K562 (cell line): ENCODE results near the gene MYO18A. TPM values are rescaled to one million over a fixed set of nuclear protein-coding genes. Genes with fewer than 3 reads are reported as not detected.

Experiments
- GTF2A2 ChIP-seq: IDR thresholded peaks from 2 replicates; pipeline ENCODE4 v1.6.1; 2016; ENCODE audit warnings: mild to moderate bottlenecking, missing genetic modification characterization, missing compliant biosample characterization
- KDM4B ChIP-seq, 2 experiments: fragments of 450-650 bp in 1 of 2; sonication (generic) in 1 of 2; IDR thresholded peaks; 2 replicates each; pipeline ENCODE4 v1.6.1; 2016 to 2017; ENCODE audit warnings: borderline replicate concordance in 2 of 2, antibody characterized with exemption in 1 of 2, low read depth in 1 of 2, mild to moderate bottlenecking in 1 of 2
- NR2C1 ChIP-seq, 2 experiments: fragments of 450-650 bp; IDR thresholded peaks; 2 replicates each; pipeline ENCODE4 v1.6.1; 2017; ENCODE audit warnings: mild to moderate bottlenecking in 2 of 2, antibody characterized with exemption in 1 of 2, inconsistent platforms in 1 of 2, missing compliant biosample characterization in 1 of 2, missing genetic modification characterization in 1 of 2
- POU5F1 ChIP-seq: fragments of 150-350 bp; IDR thresholded peaks from 2 replicates; pipeline ENCODE4 v1.6.1; 2014; ENCODE audit warnings: borderline replicate concordance, low read length, low read depth, mild to moderate bottlenecking; ENCODE audit not compliant: partially characterized antibody
- SREBF2 ChIP-seq: sonication (generic); formaldehyde crosslinking; IDR thresholded peaks from 2 replicates; pipeline ENCODE4 v1.4.0; 2020; ENCODE audit warnings: mild to moderate bottlenecking, missing genetic modification reagents
- TAL1 ChIP-seq: fragments of 450-650 bp; IDR thresholded peaks from 2 replicates; pipeline ENCODE4 v1.6.1; 2016; ENCODE audit warnings: mild to moderate bottlenecking
- ZKSCAN3 ChIP-seq: fragments of 250-450 bp; sonication (Bioruptor Pico); IDR thresholded peaks from 2 replicates; pipeline ENCODE4 v1.4.0; 2020
- ZNF217 ChIP-seq: sonication (generic); formaldehyde crosslinking; IDR thresholded peaks from 2 replicates; pipeline ENCODE4 v1.8.0; 2022; ENCODE audit warnings: mild to moderate bottlenecking, missing genetic modification reagents
- ZNF23 ChIP-seq: fragments of 250-450 bp; sonication (Bioruptor Pico); IDR thresholded peaks from 2 replicates; pipeline ENCODE4 v1.4.0; 2020; ENCODE audit warnings: mild to moderate bottlenecking
- ZNF316 ChIP-seq: fragments of 450-650 bp; IDR thresholded peaks from 2 replicates; pipeline ENCODE4 v1.6.1; 2016
- ZNF583 ChIP-seq: fragments of 250-450 bp; sonication (Bioruptor Pico); IDR thresholded peaks from 2 replicates; pipeline ENCODE4 v1.4.0; 2020
- ZNF584 ChIP-seq: fragments of 200-800 bp; sonication (Bioruptor generic); IDR thresholded peaks from 2 replicates; pipeline ENCODE4 v1.6.1; 2016; ENCODE audit warnings: low read depth, mild to moderate bottlenecking, missing genetic modification characterization, missing compliant biosample characterization
- polyA plus RNA-seq, 8 experiments: library from polyadenylated mRNA; depleted of rRNA in 4 of 8; stranded (reverse) in 5 of 8; unstranded in 3 of 8; fragments of >200 nt; fragmentation: Nextera tagmentation in 2 of 8; fragmentation: Illumina TruSeq in 1 of 8; extraction: Ambion mirVana in 2 of 8; extraction: Trizol in 1 of 8; gene quantifications; 2 replicates each; pipeline versions ENCODE4 v1.2.1 to v1.2.3, GENCODE V29; 2011 to 2014; ENCODE audit warnings: inconsistent platforms in 1 of 8, missing spikeins in 1 of 8
- total RNA-seq, 7 experiments: library from RNA; depleted of rRNA in 6 of 7; stranded (reverse); fragments of >200 nt in 6 of 7; fragmentation: Illumina TruSeq in 2 of 7; extraction: Trizol in 2 of 7; gene quantifications; 2 replicates each; pipeline versions ENCODE4 v1.2.1 to v1.2.3, GENCODE V29; 2011 to 2021; ENCODE audit warnings: low replicate concordance in 1 of 7
- TF ChIP-seq, protein P1 (sequence below): sonication (generic); formaldehyde crosslinking; IDR thresholded peaks from 2 replicates; pipeline ENCODE4 v1.8.1; 2023; ENCODE audit warnings: mild to moderate bottlenecking, missing genetic modification reagents
- TF ChIP-seq, protein P2 (sequence below): sonication (generic); formaldehyde crosslinking; IDR thresholded peaks from 2 replicates; pipeline ENCODE4 v1.5.0; 2020; ENCODE audit warnings: missing genetic modification reagents
- TF ChIP-seq, protein P3 (sequence below): sonication (generic); formaldehyde crosslinking; IDR thresholded peaks from 2 replicates; pipeline ENCODE4 v1.8.1; 2023; ENCODE audit warnings: mild to moderate bottlenecking, missing genetic modification reagents
- TF ChIP-seq, protein P4 (sequence below), 2 experiments: fragments of 450-650 bp; conservative IDR thresholded peaks; 2 replicates each; pipeline ENCODE4 v1.6.1; 2017; ENCODE audit warnings: mild to moderate bottlenecking in 2 of 2, moderate library complexity in 2 of 2
- TF ChIP-seq, protein P5 (sequence below): fragments of 250-450 bp; sonication (Bioruptor Pico); IDR thresholded peaks from 2 replicates; pipeline ENCODE4 v1.6.1; 2021; ENCODE audit warnings: mild to moderate bottlenecking
- TF ChIP-seq, protein P6 (sequence below): fragments of 150-350 bp; conservative IDR thresholded peaks from 2 replicates; pipeline ENCODE4 v1.6.1; 2014; ENCODE audit warnings: low read length

MYO18A gene
- total and polyA plus RNA-seq, 9 of the 15 experiments (the other 6 are each of a cell fraction or from before 2014, with no cell fraction given) = 2.5 to 65.4 (median 17.1) TPM

DNA sequence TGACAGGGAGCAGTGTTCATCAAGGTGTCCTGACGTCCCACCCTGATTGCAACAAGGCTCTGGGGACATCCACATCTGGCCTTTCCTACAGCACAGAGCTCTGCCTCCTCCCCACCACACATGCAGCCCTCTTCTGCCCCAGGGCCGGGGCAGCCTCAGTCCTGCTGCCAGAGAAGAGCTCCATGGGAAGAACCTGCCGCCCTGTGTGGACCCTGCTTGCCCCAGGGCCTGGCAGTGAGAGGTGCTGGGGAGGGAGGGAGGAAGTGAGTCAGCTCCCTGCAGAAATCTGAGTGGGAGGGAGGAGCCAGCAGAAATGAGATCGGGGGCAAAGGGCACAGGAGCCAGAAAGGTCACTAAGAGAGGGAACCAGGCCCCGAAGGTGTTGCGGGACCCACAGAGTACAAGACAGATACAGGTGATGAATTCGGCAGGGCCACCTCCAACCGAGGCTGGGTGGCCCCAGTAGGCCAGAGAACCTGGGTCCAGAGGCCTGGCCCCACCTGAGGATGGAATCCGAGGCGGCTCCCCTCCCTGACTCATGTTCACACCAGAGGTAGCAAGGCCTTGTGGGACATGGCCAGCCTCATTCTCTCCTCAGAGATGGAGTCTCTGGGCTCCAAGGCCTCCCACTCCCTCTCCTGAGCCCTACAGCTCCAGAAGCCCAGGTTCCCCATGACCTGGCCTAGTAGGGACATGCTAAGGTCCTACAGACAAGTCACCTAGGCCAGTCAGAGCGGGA is 24.8 kb downstream of the MYO18A start (continued):
- TF ChIP-seq, protein P1, sequence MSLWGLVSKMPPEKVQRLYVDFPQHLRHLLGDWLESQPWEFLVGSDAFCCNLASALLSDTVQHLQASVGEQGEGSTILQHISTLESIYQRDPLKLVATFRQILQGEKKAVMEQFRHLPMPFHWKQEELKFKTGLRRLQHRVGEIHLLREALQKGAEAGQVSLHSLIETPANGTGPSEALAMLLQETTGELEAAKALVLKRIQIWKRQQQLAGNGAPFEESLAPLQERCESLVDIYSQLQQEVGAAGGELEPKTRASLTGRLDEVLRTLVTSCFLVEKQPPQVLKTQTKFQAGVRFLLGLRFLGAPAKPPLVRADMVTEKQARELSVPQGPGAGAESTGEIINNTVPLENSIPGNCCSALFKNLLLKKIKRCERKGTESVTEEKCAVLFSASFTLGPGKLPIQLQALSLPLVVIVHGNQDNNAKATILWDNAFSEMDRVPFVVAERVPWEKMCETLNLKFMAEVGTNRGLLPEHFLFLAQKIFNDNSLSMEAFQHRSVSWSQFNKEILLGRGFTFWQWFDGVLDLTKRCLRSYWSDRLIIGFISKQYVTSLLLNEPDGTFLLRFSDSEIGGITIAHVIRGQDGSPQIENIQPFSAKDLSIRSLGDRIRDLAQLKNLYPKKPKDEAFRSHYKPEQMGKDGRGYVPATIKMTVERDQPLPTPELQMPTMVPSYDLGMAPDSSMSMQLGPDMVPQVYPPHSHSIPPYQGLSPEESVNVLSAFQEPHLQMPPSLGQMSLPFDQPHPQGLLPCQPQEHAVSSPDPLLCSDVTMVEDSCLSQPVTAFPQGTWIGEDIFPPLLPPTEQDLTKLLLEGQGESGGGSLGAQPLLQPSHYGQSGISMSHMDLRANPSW = no peak
- TF ChIP-seq, protein P2, sequence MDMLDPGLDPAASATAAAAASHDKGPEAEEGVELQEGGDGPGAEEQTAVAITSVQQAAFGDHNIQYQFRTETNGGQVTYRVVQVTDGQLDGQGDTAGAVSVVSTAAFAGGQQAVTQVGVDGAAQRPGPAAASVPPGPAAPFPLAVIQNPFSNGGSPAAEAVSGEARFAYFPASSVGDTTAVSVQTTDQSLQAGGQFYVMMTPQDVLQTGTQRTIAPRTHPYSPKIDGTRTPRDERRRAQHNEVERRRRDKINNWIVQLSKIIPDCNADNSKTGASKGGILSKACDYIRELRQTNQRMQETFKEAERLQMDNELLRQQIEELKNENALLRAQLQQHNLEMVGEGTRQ (CRISPR knock-in tag) = no peak
- TF ChIP-seq SREBF2 (no peak), POU5F1 (no peak), ZKSCAN3 (CRISPR knock-in tag) (no peak), ZNF217 (CRISPR knock-in tag) (no peak), NR2C1 (IDR thresholded peaks at IDR 0.05) (peak; percentile 95), NR2C1 (tag; IDR thresholded peaks at IDR 0.05) (peak; percentile 95), ZNF584 (CRISPR knock-in tag) (no peak), ZNF583 (CRISPR knock-in tag) (no peak), ZNF316 (peak; percentile 67; the same call in 1 of the 2 replicates), TAL1 (no peak), ZNF23 (CRISPR knock-in tag) (no peak), GTF2A2 (tag) (no peak), KDM4B (IDR thresholded peaks at IDR 0.05; ENCODE audit: borderline replicate concordance in 2 of 2, low read depth in 1 of 2) (no peak)
- TF ChIP-seq, protein P3, sequence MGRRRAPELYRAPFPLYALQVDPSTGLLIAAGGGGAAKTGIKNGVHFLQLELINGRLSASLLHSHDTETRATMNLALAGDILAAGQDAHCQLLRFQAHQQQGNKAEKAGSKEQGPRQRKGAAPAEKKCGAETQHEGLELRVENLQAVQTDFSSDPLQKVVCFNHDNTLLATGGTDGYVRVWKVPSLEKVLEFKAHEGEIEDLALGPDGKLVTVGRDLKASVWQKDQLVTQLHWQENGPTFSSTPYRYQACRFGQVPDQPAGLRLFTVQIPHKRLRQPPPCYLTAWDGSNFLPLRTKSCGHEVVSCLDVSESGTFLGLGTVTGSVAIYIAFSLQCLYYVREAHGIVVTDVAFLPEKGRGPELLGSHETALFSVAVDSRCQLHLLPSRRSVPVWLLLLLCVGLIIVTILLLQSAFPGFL (CRISPR knock-in tag) = no peak
- TF ChIP-seq, protein P4, sequence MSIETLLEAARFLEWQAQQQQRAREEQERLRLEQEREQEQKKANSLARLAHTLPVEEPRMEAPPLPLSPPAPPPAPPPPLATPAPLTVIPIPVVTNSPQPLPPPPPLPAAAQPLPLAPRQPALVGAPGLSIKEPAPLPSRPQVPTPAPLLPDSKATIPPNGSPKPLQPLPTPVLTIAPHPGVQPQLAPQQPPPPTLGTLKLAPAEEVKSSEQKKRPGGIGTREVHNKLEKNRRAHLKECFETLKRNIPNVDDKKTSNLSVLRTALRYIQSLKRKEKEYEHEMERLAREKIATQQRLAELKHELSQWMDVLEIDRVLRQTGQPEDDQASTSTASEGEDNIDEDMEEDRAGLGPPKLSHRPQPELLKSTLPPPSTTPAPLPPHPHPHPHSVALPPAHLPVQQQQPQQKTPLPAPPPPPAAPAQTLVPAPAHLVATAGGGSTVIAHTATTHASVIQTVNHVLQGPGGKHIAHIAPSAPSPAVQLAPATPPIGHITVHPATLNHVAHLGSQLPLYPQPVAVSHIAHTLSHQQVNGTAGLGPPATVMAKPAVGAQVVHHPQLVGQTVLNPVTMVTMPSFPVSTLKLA (conservative IDR thresholded peaks at IDR 0.05) = no peak
- TF ChIP-seq, protein P5, sequence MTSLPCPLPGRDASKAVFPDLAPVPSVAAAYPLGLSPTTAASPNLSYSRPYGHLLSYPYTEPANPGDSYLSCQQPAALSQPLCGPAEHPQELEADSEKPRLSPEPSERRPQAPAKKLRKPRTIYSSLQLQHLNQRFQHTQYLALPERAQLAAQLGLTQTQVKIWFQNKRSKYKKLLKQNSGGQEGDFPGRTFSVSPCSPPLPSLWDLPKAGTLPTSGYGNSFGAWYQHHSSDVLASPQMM (CRISPR knock-in tag) = no peak
- TF ChIP-seq, protein P6, sequence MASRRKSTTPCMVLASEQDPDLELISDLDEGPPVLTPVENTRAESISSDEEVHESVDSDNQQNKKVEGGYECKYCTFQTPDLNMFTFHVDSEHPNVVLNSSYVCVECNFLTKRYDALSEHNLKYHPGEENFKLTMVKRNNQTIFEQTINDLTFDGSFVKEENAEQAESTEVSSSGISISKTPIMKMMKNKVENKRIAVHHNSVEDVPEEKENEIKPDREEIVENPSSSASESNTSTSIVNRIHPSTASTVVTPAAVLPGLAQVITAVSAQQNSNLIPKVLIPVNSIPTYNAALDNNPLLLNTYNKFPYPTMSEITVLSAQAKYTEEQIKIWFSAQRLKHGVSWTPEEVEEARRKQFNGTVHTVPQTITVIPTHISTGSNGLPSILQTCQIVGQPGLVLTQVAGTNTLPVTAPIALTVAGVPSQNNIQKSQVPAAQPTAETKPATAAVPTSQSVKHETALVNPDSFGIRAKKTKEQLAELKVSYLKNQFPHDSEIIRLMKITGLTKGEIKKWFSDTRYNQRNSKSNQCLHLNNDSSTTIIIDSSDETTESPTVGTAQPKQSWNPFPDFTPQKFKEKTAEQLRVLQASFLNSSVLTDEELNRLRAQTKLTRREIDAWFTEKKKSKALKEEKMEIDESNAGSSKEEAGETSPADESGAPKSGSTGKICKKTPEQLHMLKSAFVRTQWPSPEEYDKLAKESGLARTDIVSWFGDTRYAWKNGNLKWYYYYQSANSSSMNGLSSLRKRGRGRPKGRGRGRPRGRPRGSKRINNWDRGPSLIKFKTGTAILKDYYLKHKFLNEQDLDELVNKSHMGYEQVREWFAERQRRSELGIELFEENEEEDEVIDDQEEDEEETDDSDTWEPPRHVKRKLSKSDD = no peak
